Type B pancreatic cell (in vitro differentiated cells): Measurements from ENCODE around the gene BBOF1. TPM values are rescaled to one million over a fixed set of nuclear protein-coding genes. Genes with fewer than 3 reads are reported as not detected.

Experiments used
- DNase-seq: peaks from one replicate; pipeline ENCODE4 v3.0.0; 2021; ENCODE audit warnings: mixed read lengths; ENCODE audit not compliant: unreplicated experiment; ENCODE audit errors: extremely low spot score
- H3K27ac Mint-ChIP-seq: 2 replicates; pipeline ENCODE4 v1.8.0; 2021; ENCODE audit warnings: mild to moderate bottlenecking, mixed read lengths
- H3K27me3 Mint-ChIP-seq: 2 replicates; pipeline ENCODE4 v1.8.0; 2021; ENCODE audit warnings: mixed read lengths
- H3K36me3 Mint-ChIP-seq: 2 replicates; pipeline ENCODE4 v1.8.0; 2021; ENCODE audit warnings: mixed read lengths
- H3K4me1 Mint-ChIP-seq: one replicate; pipeline ENCODE4 v1.8.0; 2021; ENCODE audit warnings: mixed read lengths; ENCODE audit not compliant: unreplicated experiment
- H3K4me3 Mint-ChIP-seq: 2 replicates; pipeline ENCODE4 v1.8.0; 2021; ENCODE audit warnings: mild to moderate bottlenecking, mixed read lengths
- H3K9me3 Mint-ChIP-seq: 2 replicates; pipeline ENCODE4 v1.8.0; 2021; ENCODE audit warnings: mixed read lengths
- CTCF ChIP-seq: fragments of 200-600 bp; sonication (generic); conservative IDR thresholded peaks from 2 replicates; pipeline ENCODE4 v1.5.0; 2021; ENCODE audit warnings: antibody characterized with exemption, mild to moderate bottlenecking
- total RNA-seq: library from RNA; stranded (reverse); gene quantifications from 2 replicates; pipeline ENCODE4 v1.2.1, GENCODE V29; 2021; ENCODE audit warnings: low replicate concordance

BBOF1 gene
- total RNA-seq, 1 donor from 2014 or later = 9.0 TPM

- no peak overlapping the region for H3K4me3 Mint-ChIP-seq
- no peak for DNase-seq
- no peaks in the 10 kb centered on the region for H3K27me3 Mint-ChIP-seq
- H3K9me3 Mint-ChIP-seq = no peaks in the 10 kb centered on the region
- H3K4me1 Mint-ChIP-seq = no peaks in the 10 kb centered on the region
- TF ChIP-seq CTCF = peak; percentile 88
- H3K27ac Mint-ChIP-seq = no peak overlapping the region
- no peaks in the 10 kb centered on the region for H3K36me3 Mint-ChIP-seq
Observed at GRCh38 chr14:74038020-74038859, 19.1 kb downstream of the BBOF1 start.

GRCh38 chr14:74042296-74042695 lies 23.1 kb downstream of the BBOF1 start:
- no peaks in the 10 kb centered on the region for H3K36me3 Mint-ChIP-seq
- no peak overlapping the region for H3K4me3 Mint-ChIP-seq
- DNase-seq = no peak
- no peak for TF ChIP-seq CTCF
- H3K4me1 Mint-ChIP-seq = no peaks in the 10 kb centered on the region
- no peaks in the 10 kb centered on the region for H3K9me3 Mint-ChIP-seq
- H3K27me3 Mint-ChIP-seq = no peaks in the 10 kb centered on the region
- no peak overlapping the region for H3K27ac Mint-ChIP-seq

- Mint-ChIP-seq H3K4me3 (no peak overlapping the region), H3K27me3 (no peaks in the 10 kb centered on the region), H3K27ac (no peak overlapping the region), H3K4me1 (no peaks in the 10 kb centered on the region), H3K9me3 (no peaks in the 10 kb centered on the region), H3K36me3 (no peaks in the 10 kb centered on the region)
- TF ChIP-seq CTCF = no peak
- DNase-seq = no peak
Observed at GRCh38 chr14:74045522-74045921, 26.4 kb downstream of the BBOF1 start.

GRCh38 chr14:74048281-74048680 lies 29.1 kb downstream of the BBOF1 start:
- no peaks in the 10 kb centered on the region for H3K4me1 Mint-ChIP-seq
- H3K27me3 Mint-ChIP-seq = no peaks in the 10 kb centered on the region
- H3K36me3 Mint-ChIP-seq = no peaks in the 10 kb centered on the region
- TF ChIP-seq CTCF = no peak
- no peak overlapping the region for H3K27ac Mint-ChIP-seq
- no peaks in the 10 kb centered on the region for H3K9me3 Mint-ChIP-seq
- DNase-seq = no peak
- H3K4me3 Mint-ChIP-seq = no peak overlapping the region

GRCh38 chr14:74049876-74050495 lies 30.8 kb downstream of the BBOF1 start:
- H3K4me1 Mint-ChIP-seq = no peaks in the 10 kb centered on the region
- no peaks in the 10 kb centered on the region for H3K36me3 Mint-ChIP-seq
- no peaks in the 10 kb centered on the region for H3K9me3 Mint-ChIP-seq
- no peak for DNase-seq
- no peaks in the 10 kb centered on the region for H3K27me3 Mint-ChIP-seq
- H3K4me3 Mint-ChIP-seq = no peak overlapping the region
- no peak overlapping the region for H3K27ac Mint-ChIP-seq
- TF ChIP-seq CTCF = no peak
